GM12878 (cell line): Measurements from ENCODE around the gene TBC1D24. TPM values are rescaled to one million over a fixed set of nuclear protein-coding genes. Genes with fewer than 3 reads are reported as not detected.

Source experiments
- ATAC-seq: fragments of 200-7000 bp; cut with Tn5 transposase; 3 replicates; pipeline ENCODE4 v1.9.1; 2020; ENCODE audit warnings: mild to moderate bottlenecking, moderate library complexity
- BruUV-seq: library from RNA; stranded (reverse); fragments of 400-500 nt; replicated peaks from 2 replicates; lab custom pipeline; 2021; lab: Mats Ljungman, UMichigan
- CTCF ChIA-PET: fragments of 300-600 bp; sonication (Branson Sonifier 250); formaldehyde crosslinking; extraction: SDS; loops from one replicate; lab custom pipeline; 2021; ENCODE audit warnings: inconsistent platforms; lab: Yijun Ruan, JAX
- POLR2A ChIA-PET: fragments of 350-600 bp; formaldehyde crosslinking; extraction: SDS; loops from one replicate; lab custom pipeline; 2021; ENCODE audit warnings: inconsistent platforms; lab: Charles Lee
- RAD21 ChIA-PET: fragments of 300-600 bp; sonication (Branson Sonifier 250); formaldehyde crosslinking; loops from one replicate; lab custom pipeline; 2023; ENCODE audit warnings: antibody characterized with exemption; ENCODE audit not compliant: unreplicated experiment; lab: Charles Lee
- SMC1A ChIA-PET: fragments of 300-600 bp; sonication (Branson Sonifier 250); formaldehyde crosslinking; loops from one replicate; lab custom pipeline; 2023; ENCODE audit not compliant: unreplicated experiment, uncharacterized antibody; lab: Charles Lee
- DNase-seq: peaks from one replicate; pipeline ENCODE4 v3.0.0-alpha.2; 2011; ENCODE audit warnings: low read depth, low spot score
- FAIRE-seq: peaks from 3 replicates; lab custom pipeline; 2011; peaks lifted over from hg19 to GRCh38; lab: Jason Lieb, UNC
- H2AFZ ChIP-seq: 2 replicates; pipeline ENCODE4 v1.6.0; 2011; ENCODE audit warnings: low read depth, low read length, control low read depth; ENCODE audit not compliant: control insufficient read depth
- H3K27ac ChIP-seq: 2 replicates; pipeline ENCODE4 v1.5.1; 2011; ENCODE audit warnings: control low read depth; ENCODE audit not compliant: control insufficient read depth, insufficient read depth
- H3K27me3 ChIP-seq, 2 experiments: replicated peaks in 1 of 2; 2 replicates each; pipeline versions ENCODE4 v1.6.0 to v1.6.1; 2011; ENCODE audit warnings: low read length in 1 of 2; ENCODE audit not compliant: control insufficient read depth in 2 of 2, insufficient read depth in 2 of 2
- H3K36me3 ChIP-seq, 2 experiments: 2 replicates each; pipeline ENCODE4 v1.5.1; 2011; ENCODE audit warnings: low read length in 1 of 2; ENCODE audit not compliant: control insufficient read depth in 2 of 2, insufficient read depth in 2 of 2
- H3K4me1 ChIP-seq: 2 replicates; pipeline ENCODE4 v1.6.1; 2011; ENCODE audit warnings: mild to moderate bottlenecking, low read length, moderate library complexity, mixed read lengths; ENCODE audit not compliant: control insufficient read depth, insufficient read depth
- H3K4me2 ChIP-seq: 2 replicates; pipeline ENCODE4 v1.6.0; 2011; ENCODE audit warnings: control low read depth; ENCODE audit not compliant: control insufficient read depth, insufficient read depth
- H3K4me3 ChIP-seq: fragments of 200-600 bp; sonication (generic); 2 replicates; pipeline ENCODE4 v1.5.1; 2016
- H3K79me2 ChIP-seq: 2 replicates; pipeline ENCODE4 v1.6.0; 2011; ENCODE audit warnings: low read length; ENCODE audit not compliant: control insufficient read depth, insufficient read depth
- H3K9ac ChIP-seq: 2 replicates; pipeline ENCODE4 v1.8.0; 2011; ENCODE audit warnings: low read length, control low read depth, mixed read lengths; ENCODE audit not compliant: control insufficient read depth, insufficient read depth
- H3K9me3 ChIP-seq: replicated peaks from 3 replicates; pipeline ENCODE4 v1.5.1; 2011; ENCODE audit warnings: mild to moderate bottlenecking, low read length; ENCODE audit not compliant: control insufficient read depth, insufficient read depth
- H4K20me1 ChIP-seq: 2 replicates; pipeline ENCODE4 v1.6.0; 2011; ENCODE audit not compliant: control insufficient read depth, insufficient read depth
- JUND ChIP-seq: IDR thresholded peaks from 2 replicates; pipeline ENCODE4 v1.6.1; 2012; ENCODE audit warnings: low read depth, mild to moderate bottlenecking, low read length, improper control_type of control experiment, moderate library complexity
- KAT2A ChIP-seq: conservative IDR thresholded peaks from 2 replicates; pipeline ENCODE4 v1.6.1; 2011; ENCODE audit warnings: low read depth, low read length; ENCODE audit not compliant: control insufficient read depth
- POLR2AphosphoS5 ChIP-seq: IDR thresholded peaks from 2 replicates; pipeline ENCODE4 v1.6.1; 2011; ENCODE audit warnings: mild to moderate bottlenecking, low read length, inconsistent platforms
- RAD21 ChIP-seq: IDR thresholded peaks from 2 replicates; pipeline ENCODE4 v1.6.1; 2011; ENCODE audit warnings: mild to moderate bottlenecking, low read depth, low read length, moderate library complexity; ENCODE audit not compliant: insufficient read depth
- RELA ChIP-seq: fragments of 450-650 bp; IDR thresholded peaks from 2 replicates; pipeline ENCODE4 v1.8.0; 2014; ENCODE audit warnings: borderline replicate concordance; ENCODE audit not compliant: partially characterized antibody
- SREBF1 ChIP-seq: IDR thresholded peaks from 2 replicates; pipeline ENCODE4 v1.6.1; 2012; ENCODE audit warnings: mild to moderate bottlenecking, low read length
- WRNIP1 ChIP-seq: IDR thresholded peaks from 2 replicates; pipeline ENCODE4 v1.6.1; 2011; ENCODE audit warnings: low read depth, low read length, improper control_type of control experiment, borderline replicate concordance
- ZBTB11 ChIP-seq: fragments of 450-650 bp; formaldehyde crosslinking; IDR thresholded peaks from 2 replicates; pipeline ENCODE4 v1.5.0; 2022; ENCODE audit warnings: mild to moderate bottlenecking, missing genetic modification characterization
- ZZZ3 ChIP-seq: IDR thresholded peaks from 2 replicates; pipeline ENCODE4 v1.6.1; 2011; ENCODE audit warnings: low read depth; ENCODE audit not compliant: control insufficient read depth, insufficient read length
- WGBS: methylation state at CpG from one replicate; pipeline ENCODE4 v1.1.6; 2016; ENCODE audit warnings: low lambda C conversion rate; ENCODE audit not compliant: insufficient replicate concordance, insufficient coverage; ENCODE audit errors: missing lambda C conversion rate; 5-methylcytosine and 5-hydroxymethylcytosine counted together
- in situ Hi-C: fragments of 300-500 bp; cut with MboI; formaldehyde crosslinking; loops from 9 replicates; pipeline ENCODE4 v1.14.3; 2018; ENCODE audit warnings: mixed read lengths
- intact Hi-C: fragments of 100-400 bp; cut with micrococcal nuclease; formaldehyde crosslinking; loops from one replicate; pipeline ENCODE4 v1.14.2; 2022; ENCODE audit not compliant: unreplicated experiment
- polyA plus RNA-seq, 11 experiments: library from polyadenylated mRNA; depleted of rRNA in 4 of 11; unstranded in 6 of 11; stranded (reverse) in 5 of 11; fragments of >200 nt; fragmentation: Nextera tagmentation in 4 of 11; fragmentation: Illumina TruSeq in 1 of 11; extraction: Ambion mirVana in 4 of 11; extraction: Trizol in 1 of 11; gene quantifications; 1 replicate in 1 of 11; 2 replicates in 10 of 11; pipeline versions ENCODE4 v1.2.1 to v1.2.3, GENCODE V29; 2011 to 2016; ENCODE audit warnings: inconsistent platforms in 2 of 11, missing spikeins in 2 of 11, low read depth in 1 of 11
- total RNA-seq, 4 experiments: library from RNA; depleted of rRNA in 3 of 4; stranded (reverse); fragments of >200 nt in 3 of 4; fragmentation: Illumina TruSeq in 1 of 4; extraction: Trizol in 1 of 4; gene quantifications; 2 replicates each; pipeline versions ENCODE4 v1.2.1 to v1.2.3, GENCODE V29; 2013 to 2021
- TF ChIP-seq, protein P1 (sequence below): fragments of 150-350 bp; IDR thresholded peaks from 2 replicates; pipeline ENCODE4 v1.6.1; 2016; ENCODE audit warnings: low read depth, low read length

Gene TBC1D24
- total and polyA plus RNA-seq, 10 of the 15 experiments (the other 5 are each of a cell fraction or from before 2014, with no cell fraction given): 1.1 to 9.6 (median 4.5) TPM

- FAIRE-seq (no peak), DNase-seq (no peak), ATAC-seq (no peak)
- Histone ChIP-seq H3K36me3 (peaks cover 33 to 37% of the 10 kb centered on the region in 2 experiments), H3K79me2 (no peaks in the 10 kb centered on the region), H3K4me1 (peaks cover 12% of the 10 kb centered on the region), H3K4me2 (no peak overlapping the region), H4K20me1 (no peaks in the 10 kb centered on the region), H3K4me3 (no peak overlapping the region), H2AFZ (no peak overlapping the region), H3K27ac (no peak overlapping the region), H3K27me3 (no peaks in the 10 kb centered on the region), H3K9ac (no peak overlapping the region), H3K9me3 (no peaks in the 10 kb centered on the region)
- SMC1A ChIA-PET: interaction anchor here (1.3 to 1.4 kb wide), 2 partner anchors 9 to 14 kb away, joined by 3 to 4 read pairs; partner anchors contain the start of gene CCNF
- WGBS: 91% methylated on average over 8 of the region's 9 CpGs
- POLR2A ChIA-PET: no interaction called here
- RAD21 ChIA-PET: no interaction called here
- intact Hi-C loops (no loop called here), in situ Hi-C loops (no loop called here)
- no TSS peak for BruUV-seq
- TF ChIP-seq SREBF1 (no peak), ZZZ3 (no peak), RAD21 (no peak)
- CTCF ChIA-PET: interaction anchor here (0.7 to 1.2 kb wide), 2 partner anchors 12 to 303 kb away, joined by 3 read pairs; no protein-coding TSS in a partner anchor
Observed at GRCh38 chr16:2443555-2443954, 31.4 kb upstream of the TBC1D24 start.

- BruUV-seq: no TSS peak
- in situ Hi-C loops (no loop called here), intact Hi-C loops (no loop called here)
- H4K20me1 ChIP-seq: no peaks in the 10 kb centered on the region
- H3K9ac ChIP-seq: no peak overlapping the region
- H3K79me2 ChIP-seq: no peaks in the 10 kb centered on the region
- no peaks in the 10 kb centered on the region for H3K9me3 ChIP-seq
- WGBS: 89% methylated on average over 11 of the region's 11 CpGs
- CTCF ChIA-PET: interaction anchor here (1.0 kb wide), 1 partner anchor 39 kb away, joined by 3 read pairs; no protein-coding TSS in a partner anchor
- ATAC-seq (no peak), FAIRE-seq (no peak), DNase-seq (no peak)
- H3K36me3 ChIP-seq: peaks cover 38 to 55% of the 10 kb centered on the region in 2 experiments
- POLR2A ChIA-PET: no interaction called here
- no peak overlapping the region for H2AFZ ChIP-seq
- H3K27ac ChIP-seq: no peak overlapping the region
- H3K4me3 ChIP-seq: no peak overlapping the region
- H3K4me1 ChIP-seq: no peaks in the 10 kb centered on the region
- no peaks in the 10 kb centered on the region for H3K27me3 ChIP-seq
- H3K4me2 ChIP-seq: no peak overlapping the region
- SMC1A ChIA-PET: no interaction called here
- RAD21 ChIA-PET: no interaction called here
- TF ChIP-seq RELA: no peak
- no peak for TF ChIP-seq KAT2A
- TF ChIP-seq JUND: no peak
- TF ChIP-seq WRNIP1: no peak
- TF ChIP-seq, protein P1, sequence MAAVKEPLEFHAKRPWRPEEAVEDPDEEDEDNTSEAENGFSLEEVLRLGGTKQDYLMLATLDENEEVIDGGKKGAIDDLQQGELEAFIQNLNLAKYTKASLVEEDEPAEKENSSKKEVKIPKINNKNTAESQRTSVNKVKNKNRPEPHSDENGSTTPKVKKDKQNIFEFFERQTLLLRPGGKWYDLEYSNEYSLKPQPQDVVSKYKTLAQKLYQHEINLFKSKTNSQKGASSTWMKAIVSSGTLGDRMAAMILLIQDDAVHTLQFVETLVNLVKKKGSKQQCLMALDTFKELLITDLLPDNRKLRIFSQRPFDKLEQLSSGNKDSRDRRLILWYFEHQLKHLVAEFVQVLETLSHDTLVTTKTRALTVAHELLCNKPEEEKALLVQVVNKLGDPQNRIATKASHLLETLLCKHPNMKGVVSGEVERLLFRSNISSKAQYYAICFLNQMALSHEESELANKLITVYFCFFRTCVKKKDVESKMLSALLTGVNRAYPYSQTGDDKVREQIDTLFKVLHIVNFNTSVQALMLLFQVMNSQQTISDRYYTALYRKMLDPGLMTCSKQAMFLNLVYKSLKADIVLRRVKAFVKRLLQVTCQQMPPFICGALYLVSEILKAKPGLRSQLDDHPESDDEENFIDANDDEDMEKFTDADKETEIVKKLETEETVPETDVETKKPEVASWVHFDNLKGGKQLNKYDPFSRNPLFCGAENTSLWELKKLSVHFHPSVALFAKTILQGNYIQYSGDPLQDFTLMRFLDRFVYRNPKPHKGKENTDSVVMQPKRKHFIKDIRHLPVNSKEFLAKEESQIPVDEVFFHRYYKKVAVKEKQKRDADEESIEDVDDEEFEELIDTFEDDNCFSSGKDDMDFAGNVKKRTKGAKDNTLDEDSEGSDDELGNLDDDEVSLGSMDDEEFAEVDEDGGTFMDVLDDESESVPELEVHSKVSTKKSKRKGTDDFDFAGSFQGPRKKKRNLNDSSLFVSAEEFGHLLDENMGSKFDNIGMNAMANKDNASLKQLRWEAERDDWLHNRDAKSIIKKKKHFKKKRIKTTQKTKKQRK: no peak
- TF ChIP-seq ZBTB11: no peak
- TF ChIP-seq POLR2AphosphoS5: no peak
Observed at GRCh38 chr16:2447920-2448583, 26.9 kb upstream of the TBC1D24 start.
